SK-N-SH treated with all-trans-retinoic acid at 6 μM for 48 hours (cell line): ENCODE data around the gene SERPINA6.

Source experiments
- BACH2 ChIP-seq: fragments of 250-450 bp; sonication (Bioruptor Pico); IDR thresholded peaks from 2 replicates; pipeline ENCODE4 v1.9.0; 2021; ENCODE audit warnings: mild to moderate bottlenecking, borderline replicate concordance
- ESRRG ChIP-seq: fragments of 250-450 bp; sonication (Bioruptor Pico); IDR thresholded peaks from 2 replicates; pipeline ENCODE4 v1.6.1; 2021; ENCODE audit warnings: mild to moderate bottlenecking
- GLIS3 ChIP-seq: fragments of 250-450 bp; sonication (Bioruptor Pico); IDR thresholded peaks from 2 replicates; pipeline ENCODE4 v1.5.0; 2020; ENCODE audit warnings: mild to moderate bottlenecking, moderate library complexity
- RARB ChIP-seq: fragments of 250-450 bp; sonication (Bioruptor Pico); IDR thresholded peaks from 2 replicates; pipeline ENCODE4 v1.8.0; 2021; ENCODE audit warnings: mild to moderate bottlenecking, moderate library complexity
- ZC3H10 ChIP-seq: fragments of 250-450 bp; sonication (Bioruptor Pico); IDR thresholded peaks from 2 replicates; pipeline ENCODE4 v1.5.1; 2021; ENCODE audit warnings: mild to moderate bottlenecking, moderate library complexity
- TF ChIP-seq, protein P1 (sequence below): fragments of 250-450 bp; sonication (Bioruptor Pico); IDR thresholded peaks from 2 replicates; pipeline ENCODE4 v1.8.0; 2020; ENCODE audit warnings: mild to moderate bottlenecking, moderate library complexity, borderline replicate concordance

DNA sequence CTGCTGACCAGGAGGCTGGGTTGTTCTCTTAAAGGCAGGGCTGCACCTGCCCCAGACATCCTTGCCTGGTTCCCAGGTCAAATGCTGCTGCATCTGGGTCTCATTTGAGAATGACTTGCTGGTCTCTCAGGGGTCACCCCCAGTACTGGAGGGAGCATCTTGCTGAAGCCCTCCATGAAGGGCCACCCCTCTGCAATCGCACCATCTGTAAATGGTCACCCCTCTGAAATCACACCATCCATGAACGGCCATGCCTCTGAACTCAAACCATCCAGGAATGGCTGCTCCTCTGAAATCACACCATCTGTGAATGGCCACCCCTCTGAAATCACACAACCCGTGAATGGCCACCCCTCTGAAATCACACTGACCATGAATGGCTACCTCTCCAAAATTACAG, 7.3 kb upstream of the SERPINA6 start:
- TF ChIP-seq ZC3H10 (CRISPR knock-in tag): no peak
- TF ChIP-seq ESRRG (CRISPR knock-in tag): no peak
- no peak for TF ChIP-seq GLIS3 (CRISPR knock-in tag)
- TF ChIP-seq BACH2 (CRISPR knock-in tag): no peak
- TF ChIP-seq RARB (CRISPR knock-in tag): no peak
- TF ChIP-seq, protein P1, sequence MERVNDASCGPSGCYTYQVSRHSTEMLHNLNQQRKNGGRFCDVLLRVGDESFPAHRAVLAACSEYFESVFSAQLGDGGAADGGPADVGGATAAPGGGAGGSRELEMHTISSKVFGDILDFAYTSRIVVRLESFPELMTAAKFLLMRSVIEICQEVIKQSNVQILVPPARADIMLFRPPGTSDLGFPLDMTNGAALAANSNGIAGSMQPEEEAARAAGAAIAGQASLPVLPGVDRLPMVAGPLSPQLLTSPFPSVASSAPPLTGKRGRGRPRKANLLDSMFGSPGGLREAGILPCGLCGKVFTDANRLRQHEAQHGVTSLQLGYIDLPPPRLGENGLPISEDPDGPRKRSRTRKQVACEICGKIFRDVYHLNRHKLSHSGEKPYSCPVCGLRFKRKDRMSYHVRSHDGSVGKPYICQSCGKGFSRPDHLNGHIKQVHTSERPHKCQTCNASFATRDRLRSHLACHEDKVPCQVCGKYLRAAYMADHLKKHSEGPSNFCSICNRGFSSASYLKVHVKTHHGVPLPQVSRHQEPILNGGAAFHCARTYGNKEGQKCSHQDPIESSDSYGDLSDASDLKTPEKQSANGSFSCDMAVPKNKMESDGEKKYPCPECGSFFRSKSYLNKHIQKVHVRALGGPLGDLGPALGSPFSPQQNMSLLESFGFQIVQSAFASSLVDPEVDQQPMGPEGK (CRISPR knock-in tag): no peak
